ENCODE measurements around the gene TICAM2.

DNA sequence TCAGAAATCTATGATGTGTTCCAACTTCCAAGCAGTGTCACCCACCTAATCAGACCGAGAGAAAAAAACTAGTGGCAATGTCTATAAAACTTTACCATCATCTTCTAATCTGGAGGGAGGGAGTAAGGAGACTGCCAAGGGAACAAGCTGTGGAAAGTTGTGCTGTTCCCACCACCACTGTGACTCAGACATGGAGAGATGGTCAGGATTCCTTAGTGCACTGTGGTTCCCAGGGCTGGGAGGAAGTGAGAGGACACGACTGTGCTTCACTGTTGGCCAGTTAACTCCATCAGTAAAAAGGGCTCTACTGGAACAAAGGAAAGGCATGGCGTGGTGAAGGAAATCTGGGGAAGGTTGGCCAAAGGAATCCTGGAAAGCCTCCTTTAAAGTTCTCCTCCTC is 18.8 kb downstream of the TICAM2 start:
- TF ChIP-seq, protein P1, sequence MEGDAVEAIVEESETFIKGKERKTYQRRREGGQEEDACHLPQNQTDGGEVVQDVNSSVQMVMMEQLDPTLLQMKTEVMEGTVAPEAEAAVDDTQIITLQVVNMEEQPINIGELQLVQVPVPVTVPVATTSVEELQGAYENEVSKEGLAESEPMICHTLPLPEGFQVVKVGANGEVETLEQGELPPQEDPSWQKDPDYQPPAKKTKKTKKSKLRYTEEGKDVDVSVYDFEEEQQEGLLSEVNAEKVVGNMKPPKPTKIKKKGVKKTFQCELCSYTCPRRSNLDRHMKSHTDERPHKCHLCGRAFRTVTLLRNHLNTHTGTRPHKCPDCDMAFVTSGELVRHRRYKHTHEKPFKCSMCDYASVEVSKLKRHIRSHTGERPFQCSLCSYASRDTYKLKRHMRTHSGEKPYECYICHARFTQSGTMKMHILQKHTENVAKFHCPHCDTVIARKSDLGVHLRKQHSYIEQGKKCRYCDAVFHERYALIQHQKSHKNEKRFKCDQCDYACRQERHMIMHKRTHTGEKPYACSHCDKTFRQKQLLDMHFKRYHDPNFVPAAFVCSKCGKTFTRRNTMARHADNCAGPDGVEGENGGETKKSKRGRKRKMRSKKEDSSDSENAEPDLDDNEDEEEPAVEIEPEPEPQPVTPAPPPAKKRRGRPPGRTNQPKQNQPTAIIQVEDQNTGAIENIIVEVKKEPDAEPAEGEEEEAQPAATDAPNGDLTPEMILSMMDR (IDR thresholded peaks at IDR 0.05): no peak
- no peak for TF ChIP-seq EZH2 (IDR thresholded peaks at IDR 0.05; ENCODE audit: borderline replicate concordance, insufficient read depth, low read depth, low read length, poor library complexity, severe bottlenecking)

Measured in B cell (primary cell).